WTC11 (cell line): ENCODE data around the gene RBP2. TPM values are rescaled to one million over a fixed set of nuclear protein-coding genes. Genes with fewer than 3 reads are reported as not detected.

ENCODE experiments used
- ATAC-seq: fragments of 200-7000 bp; cut with Tn5 transposase; 2 replicates; pipeline ENCODE4 v1.10.0; 2021; ENCODE audit warnings: mild to moderate bottlenecking, moderate library complexity
- CTCF ChIA-PET: fragments of 300-600 bp; sonication (Branson Sonifier 250); formaldehyde crosslinking; loops from one replicate; lab custom pipeline; 2021; ENCODE audit warnings: antibody characterized with exemption; lab: Charles Lee
- POLR2A ChIA-PET: fragments of 350-600 bp; sonication (Branson Sonifier 250); formaldehyde crosslinking; loops from one replicate; lab custom pipeline; 2021; ENCODE audit warnings: antibody characterized with exemption; lab: Charles Lee
- DNase-seq: peaks from one replicate; pipeline ENCODE4 v3.0.0; 2021; ENCODE audit warnings: low spot score
- H3K27ac Mint-ChIP-seq: 2 replicates; pipeline ENCODE4 v1.8.0; 2021; ENCODE audit warnings: mixed read lengths
- H3K27me3 Mint-ChIP-seq: 2 replicates; pipeline ENCODE4 v1.8.0; 2021; ENCODE audit warnings: low read depth, mild to moderate bottlenecking, moderate library complexity, mixed read lengths
- H3K36me3 Mint-ChIP-seq: 2 replicates; pipeline ENCODE4 v1.8.0; 2021; ENCODE audit warnings: mixed read lengths
- H3K4me1 Mint-ChIP-seq: 2 replicates; pipeline ENCODE4 v1.8.0; 2022; ENCODE audit warnings: mixed read lengths
- H3K4me3 Mint-ChIP-seq: 2 replicates; pipeline ENCODE4 v1.8.0; 2021; ENCODE audit warnings: mild to moderate bottlenecking, moderate library complexity, mixed read lengths
- H3K9me3 Mint-ChIP-seq: 2 replicates; pipeline ENCODE4 v1.8.0; 2021; ENCODE audit warnings: mixed read lengths
- AFF4 ChIP-seq: sonication (generic); formaldehyde crosslinking; IDR thresholded peaks from 2 replicates; pipeline ENCODE4 v1.8.1; 2023; ENCODE audit warnings: mild to moderate bottlenecking, missing genetic modification reagents, borderline replicate concordance
- ATF2 ChIP-seq: sonication (generic); formaldehyde crosslinking; IDR thresholded peaks from 2 replicates; pipeline ENCODE4 v1.8.1; 2022; ENCODE audit warnings: low read depth, missing genetic modification reagents, borderline replicate concordance
- E2F1 ChIP-seq: sonication (generic); formaldehyde crosslinking; IDR thresholded peaks from 2 replicates; pipeline ENCODE4 v1.8.0; 2022; ENCODE audit warnings: mild to moderate bottlenecking, missing genetic modification reagents
- KAT7 ChIP-seq: sonication (generic); formaldehyde crosslinking; IDR thresholded peaks from 2 replicates; pipeline ENCODE4 v1.8.1; 2023; ENCODE audit warnings: missing genetic modification reagents, mild to moderate bottlenecking, borderline replicate concordance
- MAX ChIP-seq: sonication (generic); formaldehyde crosslinking; IDR thresholded peaks from 2 replicates; pipeline ENCODE4 v1.8.0; 2022; ENCODE audit warnings: mild to moderate bottlenecking, missing genetic modification reagents
- NFATC4 ChIP-seq: fragments of 250-450 bp; sonication (Bioruptor Pico); IDR thresholded peaks from 2 replicates; pipeline ENCODE4 v1.9.0; 2021; ENCODE audit warnings: mild to moderate bottlenecking
- NFE2L1 ChIP-seq: sonication (generic); formaldehyde crosslinking; IDR thresholded peaks from 2 replicates; pipeline ENCODE4 v1.8.1; 2023; ENCODE audit warnings: missing genetic modification reagents
- NR1H2 ChIP-seq: sonication (generic); formaldehyde crosslinking; IDR thresholded peaks from 2 replicates; pipeline ENCODE4 v1.9.0; 2021; ENCODE audit warnings: mild to moderate bottlenecking, moderate library complexity, missing genetic modification reagents
- ZNF263 ChIP-seq: sonication (generic); formaldehyde crosslinking; IDR thresholded peaks from 2 replicates; pipeline ENCODE4 v1.8.1; 2022; ENCODE audit warnings: low read depth, mild to moderate bottlenecking, moderate library complexity, missing genetic modification reagents
- ZNF281 ChIP-seq: sonication (generic); formaldehyde crosslinking; IDR thresholded peaks from 2 replicates; pipeline ENCODE4 v1.8.0; 2023; ENCODE audit warnings: mild to moderate bottlenecking, missing genetic modification reagents
- ZNF317 ChIP-seq: sonication (generic); formaldehyde crosslinking; IDR thresholded peaks from 2 replicates; pipeline ENCODE4 v1.8.1; 2023; ENCODE audit warnings: low read depth, mild to moderate bottlenecking, moderate library complexity, missing genetic modification reagents, borderline replicate concordance
- ZNF396 ChIP-seq: fragments of 250-450 bp; sonication (Bioruptor Pico); IDR thresholded peaks from 2 replicates; pipeline ENCODE4 v1.8.0; 2021; ENCODE audit warnings: mild to moderate bottlenecking, moderate library complexity, borderline replicate concordance
- ZNF416 ChIP-seq: fragments of 250-450 bp; sonication (Bioruptor Pico); IDR thresholded peaks from 2 replicates; pipeline ENCODE4 v1.9.0; 2021; ENCODE audit warnings: mild to moderate bottlenecking, inconsistent platforms
- ZNF512 ChIP-seq: sonication (generic); formaldehyde crosslinking; IDR thresholded peaks from 2 replicates; pipeline ENCODE4 v1.8.1; 2022; ENCODE audit warnings: missing genetic modification reagents, borderline replicate concordance
- ZNF532 ChIP-seq: fragments of 250-450 bp; sonication (Bioruptor Pico); IDR thresholded peaks from 2 replicates; pipeline ENCODE4 v1.9.0; 2021; ENCODE audit warnings: mild to moderate bottlenecking, borderline replicate concordance
- ZNF671 ChIP-seq: fragments of 250-450 bp; sonication (Bioruptor Pico); IDR thresholded peaks from 2 replicates; pipeline ENCODE4 v1.8.0; 2021; ENCODE audit warnings: mild to moderate bottlenecking
- total RNA-seq: library from RNA; stranded (reverse); gene quantifications from 3 replicates; pipeline ENCODE4 v1.2.3, GENCODE V29; 2021

Gene RBP2
- total RNA-seq, 1 experiment from 2014 or later = not detected

- Mint-ChIP-seq H3K4me1 (0 out of 2 replicates have a peak, but pooled peaks cover 8% of the 10 kb centered on the region), H3K9me3 (no peaks in the 10 kb centered on the region), H3K4me3 (no peak overlapping the region), H3K27ac (no peak overlapping the region), H3K27me3 (no peaks in the 10 kb centered on the region), H3K36me3 (no peaks in the 10 kb centered on the region)
- DNase-seq (no peak), ATAC-seq (no peak)
- ChIA-PET POLR2A (no interaction called here), CTCF (no interaction called here)
- TF ChIP-seq NR1H2 (no peak), ZNF532 (CRISPR knock-in tag) (no peak), ZNF281 (no peak), E2F1 (CRISPR knock-in tag) (no peak), ZNF317 (CRISPR knock-in tag) (no peak), ZNF512 (CRISPR knock-in tag) (no peak), ATF2 (no peak), KAT7 (CRISPR knock-in tag) (no peak)
Observed at GRCh38 chr3:139460529-139460928, 15.8 kb downstream of the RBP2 start.

- Mint-ChIP-seq H3K36me3 (no peaks in the 10 kb centered on the region), H3K4me3 (no peak overlapping the region), H3K27ac (peak overlapping the region; percentile 57; the same call in 1 of the 2 replicates), H3K27me3 (no peaks in the 10 kb centered on the region), H3K9me3 (no peaks in the 10 kb centered on the region), H3K4me1 (0 out of 2 replicates have a peak, but pooled peaks cover 8% of the 10 kb centered on the region)
- CTCF ChIA-PET = no interaction called here
- POLR2A ChIA-PET = no interaction called here
- ATAC-seq (no peak), DNase-seq (no peak)
- TF ChIP-seq NFE2L1 (no peak), ZNF263 (CRISPR knock-in tag) (no peak), ZNF671 (CRISPR knock-in tag) (no peak), ATF2 (no peak), NR1H2 (no peak), ZNF396 (CRISPR knock-in tag) (no peak), NFATC4 (CRISPR knock-in tag) (no peak), AFF4 (no peak), ZNF416 (no peak), MAX (CRISPR knock-in tag) (no peak)
Observed at GRCh38 chr3:139460076-139460475, 16.2 kb downstream of the RBP2 start.
